H1 (cell line): ENCODE results near the gene LARP4. TPM values are rescaled to one million over a fixed set of nuclear protein-coding genes. Genes with fewer than 3 reads are reported as not detected.

Experiments
- CHD1 ChIP-seq: IDR thresholded peaks from 2 replicates; pipeline ENCODE4 v1.6.1; 2012; ENCODE audit warnings: low read depth, low read length, improper control_type of control experiment
- EP300 ChIP-seq, 2 experiments: IDR thresholded peaks; 1 replicate in 1 of 2; 2 replicates in 1 of 2; pipeline ENCODE4 v1.6.1; 2011 to 2012; ENCODE audit warnings: low read depth in 2 of 2, low read length in 2 of 2, mild to moderate bottlenecking in 2 of 2, borderline replicate concordance in 1 of 2, inconsistent platforms in 1 of 2, moderate library complexity in 1 of 2
- GABPA ChIP-seq: IDR thresholded peaks from 2 replicates; pipeline ENCODE4 v1.6.1; 2011; ENCODE audit warnings: mild to moderate bottlenecking, low read length, moderate library complexity, borderline replicate concordance; ENCODE audit not compliant: insufficient read depth
- PHF8 ChIP-seq: fragments of 200-600 bp; sonication (generic); conservative IDR thresholded peaks from 2 replicates; pipeline ENCODE4 v1.7.1; 2012; ENCODE audit warnings: low read depth, mild to moderate bottlenecking, inconsistent platforms, low read length, moderate library complexity
- POLR2AphosphoS5 ChIP-seq: IDR thresholded peaks from 2 replicates; pipeline ENCODE4 v1.6.1; 2011; ENCODE audit warnings: low read depth, low read length
- RAD21 ChIP-seq, 2 experiments: IDR thresholded peaks in 1 of 2; conservative IDR thresholded peaks in 1 of 2; 2 replicates each; pipeline ENCODE4 v1.6.1; 2011; ENCODE audit warnings: low read depth in 2 of 2, low read length in 2 of 2, improper control_type of control experiment in 1 of 2, inconsistent platforms in 1 of 2, mild to moderate bottlenecking in 1 of 2, moderate library complexity in 1 of 2
- RBBP5 ChIP-seq: IDR thresholded peaks from 2 replicates; pipeline ENCODE4 v1.7.1; 2012; ENCODE audit warnings: low read depth, mild to moderate bottlenecking, inconsistent platforms, low read length, moderate library complexity, borderline replicate concordance
- SAP30 ChIP-seq: fragments of 300-600 bp; sonication (generic); IDR thresholded peaks from 2 replicates; pipeline ENCODE4 v1.7.1; 2012; ENCODE audit warnings: low read length, moderate library complexity, mild to moderate bottlenecking, inconsistent platforms; ENCODE audit not compliant: insufficient read depth, insufficient replicate concordance
- SIN3A ChIP-seq, 2 experiments: IDR thresholded peaks in 1 of 2; conservative IDR thresholded peaks in 1 of 2; 2 replicates each; pipeline ENCODE4 v1.6.1; 2011 to 2012; ENCODE audit warnings: low read length in 2 of 2, improper control_type of control experiment in 1 of 2, low read depth in 1 of 2, mild to moderate bottlenecking in 1 of 2
- SRF ChIP-seq: IDR thresholded peaks from 2 replicates; pipeline ENCODE4 v1.6.1; 2011; ENCODE audit warnings: mild to moderate bottlenecking, low read depth, low read length, moderate library complexity
- TAF1 ChIP-seq: IDR thresholded peaks from 2 replicates; pipeline ENCODE4 v1.6.1; 2011; ENCODE audit warnings: mild to moderate bottlenecking, low read depth, low read length
- TAF7 ChIP-seq: optimal IDR thresholded peaks from 2 replicates; pipeline ENCODE3; 2011; ENCODE audit warnings: low read depth, mild to moderate bottlenecking, inconsistent platforms, low read length, moderate library complexity, borderline replicate concordance
- TCF12 ChIP-seq: IDR thresholded peaks from 2 replicates; pipeline ENCODE4 v1.6.1; 2011; ENCODE audit warnings: low read depth, mild to moderate bottlenecking, low read length
- TEAD4 ChIP-seq: IDR thresholded peaks from 2 replicates; pipeline ENCODE4 v1.6.1; 2012; ENCODE audit warnings: low read depth, low read length, inconsistent platforms, mixed read lengths
- YY1 ChIP-seq: IDR thresholded peaks from 2 replicates; pipeline ENCODE4 v1.6.1; 2011; ENCODE audit warnings: low read depth, mild to moderate bottlenecking, low read length
- polyA plus RNA-seq, 7 experiments: library from polyadenylated mRNA; depleted of rRNA in 3 of 7; stranded (reverse) in 5 of 7; unstranded in 2 of 7; fragments of >200 nt in 5 of 7; fragments of 200-250 nt in 2 of 7; gene quantifications; 1 replicate in 5 of 7; 2 replicates in 1 of 7; 4 replicates in 1 of 7; pipeline versions ENCODE4 v1.2.1 to v1.2.3, GENCODE V29; 2011 to 2013; ENCODE audit warnings: missing spikeins in 2 of 7, mixed read lengths in 2 of 7
- total RNA-seq: library from RNA; stranded (reverse); fragmentation: NEBNext Ultra II Directional; extraction: Animal tissue kit (Norgen Biotek cat#: 25700); gene quantifications from 2 replicates; pipeline ENCODE4 v1.2.1, GENCODE V29; 2021
- TF ChIP-seq, protein P1 (sequence below): IDR thresholded peaks from 2 replicates; pipeline ENCODE4 v1.6.1; 2012; ENCODE audit warnings: inconsistent platforms
- TF ChIP-seq, protein P2 (sequence below): IDR thresholded peaks from 2 replicates; pipeline ENCODE4 v1.6.1; 2011; ENCODE audit warnings: low read length, improper control_type of control experiment
- TF ChIP-seq, protein P3 (sequence below): IDR thresholded peaks from 2 replicates; pipeline ENCODE4 v1.6.1; 2011; ENCODE audit warnings: low read depth, mild to moderate bottlenecking, low read length; ENCODE audit not compliant: insufficient read depth

The LARP4 gene
- total and polyA plus RNA-seq, 2 of the 8 experiments (the other 6 are each of a cell fraction or from before 2014, with no cell fraction given) = 12.8 to 93.9 TPM

DNA sequence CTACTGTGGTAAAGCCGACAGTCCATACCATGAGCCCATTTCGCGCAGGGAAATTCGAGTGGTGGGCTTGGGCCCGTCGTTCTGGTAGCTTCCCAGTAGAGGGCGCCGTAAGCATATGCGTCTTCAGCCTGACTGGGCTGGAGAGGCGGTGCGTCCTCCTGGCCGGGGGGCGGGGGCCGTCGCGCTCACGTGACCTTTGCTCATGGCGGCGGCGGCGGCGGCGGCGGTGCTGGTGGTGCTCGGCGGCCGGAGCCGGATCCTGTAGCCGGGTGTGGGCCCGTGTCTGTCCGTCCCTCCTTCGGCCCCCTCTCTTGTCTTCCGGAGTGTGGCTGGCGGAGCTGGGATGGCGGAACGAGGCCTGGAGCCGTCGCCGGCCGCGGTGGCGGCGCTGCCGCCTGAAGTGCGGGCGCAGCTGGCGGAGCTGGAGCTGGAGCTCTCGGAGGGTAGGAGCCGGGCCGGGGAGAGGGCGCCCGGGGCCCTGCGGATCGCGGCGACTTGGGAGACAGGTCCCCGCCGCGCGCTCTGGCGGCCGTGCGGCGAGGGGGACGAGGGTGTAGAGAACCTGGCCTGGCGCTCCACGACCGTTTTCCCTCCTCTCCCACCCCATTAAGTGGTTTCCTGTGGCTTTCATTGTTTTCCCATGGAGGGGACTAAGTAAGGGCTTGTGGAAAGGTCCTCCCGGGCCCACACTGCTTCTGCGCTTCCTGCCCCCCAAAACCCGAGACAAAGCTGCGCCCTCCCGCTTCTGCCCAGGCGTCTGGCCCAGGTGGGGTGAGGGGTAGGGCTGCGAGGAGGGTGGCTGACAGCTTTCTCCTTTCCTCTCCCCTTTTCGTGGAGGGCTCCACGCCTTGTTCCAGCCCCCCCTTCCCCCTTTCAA lies 104.4 kb downstream of the LARP4 start, which contains the start of gene DIP2B (continued):
- TF ChIP-seq, protein P1, sequence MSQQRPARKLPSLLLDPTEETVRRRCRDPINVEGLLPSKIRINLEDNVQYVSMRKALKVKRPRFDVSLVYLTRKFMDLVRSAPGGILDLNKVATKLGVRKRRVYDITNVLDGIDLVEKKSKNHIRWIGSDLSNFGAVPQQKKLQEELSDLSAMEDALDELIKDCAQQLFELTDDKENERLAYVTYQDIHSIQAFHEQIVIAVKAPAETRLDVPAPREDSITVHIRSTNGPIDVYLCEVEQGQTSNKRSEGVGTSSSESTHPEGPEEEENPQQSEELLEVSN = peak; percentile 21; the same call in 1 of the 2 replicates
- TF ChIP-seq CHD1 = no peak
- peak; percentile 82 for TF ChIP-seq TAF1
- 0 out of 2 replicates have a peak, but pooled peaks have one; percentile 28 for TF ChIP-seq GABPA
- peak in 1 of 2 experiments; percentile 80; a peak in 1 of 3 replicates for TF ChIP-seq EP300 (IDR thresholded peaks at IDR 0.05; ENCODE audit: borderline replicate concordance in 1 of 2, low read depth in 2 of 2, low read length in 2 of 2)
- no peak for TF ChIP-seq SRF
- TF ChIP-seq, protein P2, sequence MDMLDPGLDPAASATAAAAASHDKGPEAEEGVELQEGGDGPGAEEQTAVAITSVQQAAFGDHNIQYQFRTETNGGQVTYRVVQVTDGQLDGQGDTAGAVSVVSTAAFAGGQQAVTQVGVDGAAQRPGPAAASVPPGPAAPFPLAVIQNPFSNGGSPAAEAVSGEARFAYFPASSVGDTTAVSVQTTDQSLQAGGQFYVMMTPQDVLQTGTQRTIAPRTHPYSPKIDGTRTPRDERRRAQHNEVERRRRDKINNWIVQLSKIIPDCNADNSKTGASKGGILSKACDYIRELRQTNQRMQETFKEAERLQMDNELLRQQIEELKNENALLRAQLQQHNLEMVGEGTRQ = peak; percentile 90
- no peak for TF ChIP-seq TCF12
- peak; percentile 94; the same call in 1 of the 2 replicates for TF ChIP-seq RBBP5
- peak in 1 of 2 experiments; percentile 82; a peak in 1 of 4 replicates for TF ChIP-seq SIN3A (conservative IDR thresholded peaks at IDR 0.05 in 1 of 2, IDR thresholded peaks at IDR 0.05 in 1 of 2; ENCODE audit: low read depth in 1 of 2, low read length in 2 of 2)
- peak; percentile 77 for TF ChIP-seq SAP30
- peak; percentile 88 for TF ChIP-seq TAF7
- TF ChIP-seq TEAD4 = 0 out of 2 replicates have a peak, but pooled peaks have one; percentile 15
- peak; percentile 97 for TF ChIP-seq RAD21 (IDR thresholded peaks at IDR 0.05 in 1 of 2, conservative IDR thresholded peaks at IDR 0.05 in 1 of 2; ENCODE audit: low read depth in 2 of 2, low read length in 2 of 2)
- TF ChIP-seq YY1 = peak; percentile 86
- TF ChIP-seq PHF8 = peak; percentile 88
- peak; percentile 38; the same call in 1 of the 2 replicates for TF ChIP-seq POLR2AphosphoS5
- TF ChIP-seq, protein P3, sequence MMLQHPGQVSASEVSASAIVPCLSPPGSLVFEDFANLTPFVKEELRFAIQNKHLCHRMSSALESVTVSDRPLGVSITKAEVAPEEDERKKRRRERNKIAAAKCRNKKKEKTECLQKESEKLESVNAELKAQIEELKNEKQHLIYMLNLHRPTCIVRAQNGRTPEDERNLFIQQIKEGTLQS = peak; percentile 72
